ENCODE results near the gene WDR7.

DNA sequence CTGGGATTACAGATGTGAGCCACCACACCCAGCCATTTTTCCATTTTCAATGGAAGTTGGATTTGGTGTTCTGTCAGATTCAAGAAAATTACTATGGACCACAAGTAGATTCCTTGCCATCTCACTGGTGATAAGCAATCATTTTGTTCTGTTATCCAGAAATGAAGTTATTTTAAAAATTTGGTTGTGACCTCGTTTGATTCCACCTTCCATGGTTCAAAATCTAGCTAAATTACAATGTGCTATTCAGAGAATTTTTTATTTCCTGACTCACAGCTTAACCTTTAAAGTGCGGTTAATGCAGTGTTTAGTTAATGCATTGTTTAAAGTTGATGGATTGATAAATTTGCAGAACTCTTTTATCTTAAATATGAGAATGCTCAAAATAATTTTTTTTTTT is 252.5 kb downstream of the WDR7 start:
- TF ChIP-seq CTCF (IDR thresholded peaks at IDR 0.05): no peak
- no peak for TF ChIP-seq POLR2A (IDR thresholded peaks at IDR 0.05)

Data from testis (tissue), 2 donors.